Measurements from ENCODE around the gene FAM236B.
"Not testable (repeated sequence)": the region's sequence is repeated elsewhere in the genome, so short reads cannot be mapped to it uniquely, and the experiment has no call there.

FAM236B gene

DNA sequence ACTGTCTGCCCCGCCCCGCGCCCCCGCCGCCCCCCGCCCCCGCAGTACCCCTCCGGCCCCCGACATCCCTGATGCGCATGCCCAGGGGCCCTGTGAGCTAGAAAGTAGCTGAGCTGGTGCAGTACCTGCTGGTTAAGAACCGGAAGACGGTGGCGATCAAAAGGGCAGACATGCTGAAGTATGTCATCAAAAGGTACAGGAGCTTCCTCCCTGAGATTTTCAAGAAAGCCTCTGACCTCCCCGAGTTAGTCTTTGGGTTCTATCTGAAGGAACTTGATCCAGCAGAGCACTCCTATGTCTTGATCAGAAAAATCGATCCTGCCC is 5.0 kb downstream of the FAM236B start:
- not testable (repeated sequence) for H3K4me3 ChIP-seq (ENCODE audit: low read length); H3K79me2 ChIP-seq (ENCODE audit: control insufficient read depth, low read length); H3K27me3 ChIP-seq (ENCODE audit: control insufficient read depth, low read length); H3K36me3 ChIP-seq (ENCODE audit: control insufficient read depth, low read length); H4K20me1 ChIP-seq (ENCODE audit: control insufficient read depth, insufficient read depth, low read depth, low read length); H3K9me3 ChIP-seq (ENCODE audit: control insufficient read depth, insufficient read depth, low read length); H3K9me2 ChIP-seq (replicated peaks; ENCODE audit: control insufficient read depth, low read length); H3F3A ChIP-seq (ENCODE audit: control insufficient read depth, insufficient read depth); H3K4me2 ChIP-seq (ENCODE audit: low read length); H3K4me1 ChIP-seq (ENCODE audit: control insufficient read depth, low read length); H3K27ac ChIP-seq (ENCODE audit: low read depth, low read length)

DNA sequence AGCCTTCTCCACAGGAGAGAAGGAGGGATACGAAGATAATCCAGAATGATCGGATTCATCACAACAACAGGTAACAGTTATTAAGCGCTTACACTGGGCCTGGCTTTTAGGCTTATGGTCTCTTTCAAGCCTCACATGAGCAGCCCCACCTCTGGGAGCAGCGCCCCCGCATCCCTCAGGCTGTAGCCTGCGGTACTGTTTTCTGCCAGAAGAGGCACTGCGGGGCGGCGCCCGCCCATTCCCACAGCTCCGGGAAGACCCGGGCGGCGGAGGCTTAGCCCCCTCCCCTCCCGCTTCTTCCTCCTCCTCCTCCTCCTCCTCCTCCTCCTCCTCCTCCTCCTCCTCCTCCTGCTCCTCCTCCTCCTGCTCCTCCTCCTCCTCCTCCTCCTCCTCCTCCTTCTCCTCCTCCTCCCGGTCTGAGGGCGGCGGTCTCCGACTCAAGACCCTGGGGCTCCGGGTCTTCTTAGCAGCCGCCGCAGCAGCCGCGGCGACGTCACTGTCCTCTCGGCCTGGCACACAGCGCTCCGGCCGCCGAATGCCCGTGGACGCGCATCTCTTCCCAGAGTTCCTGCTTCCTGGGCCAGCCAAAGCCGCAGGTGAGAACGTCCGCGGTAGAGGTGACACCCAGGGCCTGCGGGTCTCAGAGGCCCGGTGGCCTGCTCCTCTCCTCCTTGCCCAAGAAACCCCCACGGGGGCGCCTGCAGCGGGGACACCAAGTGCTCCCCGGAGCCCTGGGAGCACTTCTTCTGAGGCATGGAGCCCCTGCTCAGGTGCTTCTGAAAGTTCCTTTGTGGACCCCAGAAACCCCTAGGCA is 5.6 kb downstream of the FAM236B start, which contains the start of gene DMRTC1B:
Gene DMRTC1B, plus strand, starts transcription at position 238 of the 814 bp plus-strand sequence. CDS start 68,246 bp downstream, outside the sequence.
- not testable (repeated sequence) for H3F3A ChIP-seq (ENCODE audit: control insufficient read depth, insufficient read depth); H3K27ac ChIP-seq (ENCODE audit: low read depth, low read length)

DNA sequence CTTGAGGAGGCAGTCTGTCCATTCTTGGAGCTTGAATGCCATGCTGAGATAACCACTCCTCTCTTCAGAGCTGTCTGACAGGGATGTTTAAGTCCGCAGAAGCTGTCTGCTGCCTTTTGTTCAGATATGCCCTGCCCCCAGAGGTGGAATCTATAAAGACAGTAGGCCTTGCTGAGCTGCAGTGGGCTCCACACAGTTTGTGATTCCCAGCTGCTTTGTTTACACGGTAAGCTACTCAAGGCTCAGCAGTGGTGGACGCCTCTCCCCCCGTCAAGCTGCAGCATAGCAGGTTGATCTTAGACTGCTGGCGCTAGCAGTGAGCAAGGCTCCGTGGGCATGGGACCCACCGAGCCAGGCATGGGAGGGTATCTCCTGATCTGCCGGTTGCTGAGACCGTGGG is 22.0 kb downstream of the FAM236B start:
- not testable (repeated sequence) for H3K4me1 ChIP-seq (ENCODE audit: control insufficient read depth, low read length); H3K79me2 ChIP-seq (ENCODE audit: control insufficient read depth, low read length); H3K9me2 ChIP-seq (replicated peaks; ENCODE audit: control insufficient read depth, low read length); H3K9me3 ChIP-seq (ENCODE audit: control insufficient read depth, insufficient read depth, low read length); H3K27me3 ChIP-seq (ENCODE audit: control insufficient read depth, low read length); H3K36me3 ChIP-seq (ENCODE audit: control insufficient read depth, low read length); H3K4me3 ChIP-seq (ENCODE audit: low read length); H3F3A ChIP-seq (ENCODE audit: control insufficient read depth, insufficient read depth); H4K20me1 ChIP-seq (ENCODE audit: control insufficient read depth, insufficient read depth, low read depth, low read length); H3K4me2 ChIP-seq (ENCODE audit: low read length); H3K27ac ChIP-seq (ENCODE audit: low read depth, low read length)

More for the DNA sequence above, 5.6 kb downstream of the FAM236B start, which contains the start of gene DMRTC1B:
- not testable (repeated sequence) for H3K4me2 ChIP-seq (ENCODE audit: low read length); H3K4me1 ChIP-seq (ENCODE audit: control insufficient read depth, low read length); H3K9me3 ChIP-seq (ENCODE audit: control insufficient read depth, insufficient read depth, low read length); H4K20me1 ChIP-seq (ENCODE audit: control insufficient read depth, insufficient read depth, low read depth, low read length); H3K9me2 ChIP-seq (replicated peaks; ENCODE audit: control insufficient read depth, low read length); H3K27me3 ChIP-seq (ENCODE audit: control insufficient read depth, low read length); H3K4me3 ChIP-seq (ENCODE audit: low read length); H3K79me2 ChIP-seq (ENCODE audit: control insufficient read depth, low read length); H3K36me3 ChIP-seq (ENCODE audit: control insufficient read depth, low read length)

DNA sequence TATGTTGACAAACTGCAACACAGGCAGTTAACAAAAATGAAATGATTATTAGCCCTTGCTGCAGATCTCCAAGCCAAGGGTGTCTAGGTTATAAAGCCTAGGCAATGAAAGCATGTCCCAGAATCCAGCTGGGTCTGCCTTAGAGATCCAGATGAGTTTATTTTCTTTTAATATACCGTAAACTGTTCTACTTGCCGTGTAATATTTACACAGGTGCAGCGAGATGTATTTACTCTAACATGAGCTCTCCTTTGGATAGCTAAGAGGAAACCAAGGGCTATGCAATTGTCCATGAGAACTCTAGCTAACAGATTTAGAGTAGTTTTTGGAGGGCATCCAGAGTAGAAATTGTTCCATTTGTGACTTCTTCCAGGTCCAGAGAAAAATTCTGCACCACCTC is 33.9 kb downstream of the FAM236B start:
- not testable (repeated sequence) for H3K9me3 ChIP-seq (ENCODE audit: control insufficient read depth, insufficient read depth, low read length); H3K79me2 ChIP-seq (ENCODE audit: control insufficient read depth, low read length); H3K27ac ChIP-seq (ENCODE audit: low read depth, low read length); H4K20me1 ChIP-seq (ENCODE audit: control insufficient read depth, insufficient read depth, low read depth, low read length); H3K9me2 ChIP-seq (replicated peaks; ENCODE audit: control insufficient read depth, low read length); H3K27me3 ChIP-seq (ENCODE audit: control insufficient read depth, low read length); H3K36me3 ChIP-seq (ENCODE audit: control insufficient read depth, low read length); H3K4me2 ChIP-seq (ENCODE audit: low read length); H3K4me3 ChIP-seq (ENCODE audit: low read length); H3K4me1 ChIP-seq (ENCODE audit: control insufficient read depth, low read length); H3F3A ChIP-seq (ENCODE audit: control insufficient read depth, insufficient read depth)

DNA sequence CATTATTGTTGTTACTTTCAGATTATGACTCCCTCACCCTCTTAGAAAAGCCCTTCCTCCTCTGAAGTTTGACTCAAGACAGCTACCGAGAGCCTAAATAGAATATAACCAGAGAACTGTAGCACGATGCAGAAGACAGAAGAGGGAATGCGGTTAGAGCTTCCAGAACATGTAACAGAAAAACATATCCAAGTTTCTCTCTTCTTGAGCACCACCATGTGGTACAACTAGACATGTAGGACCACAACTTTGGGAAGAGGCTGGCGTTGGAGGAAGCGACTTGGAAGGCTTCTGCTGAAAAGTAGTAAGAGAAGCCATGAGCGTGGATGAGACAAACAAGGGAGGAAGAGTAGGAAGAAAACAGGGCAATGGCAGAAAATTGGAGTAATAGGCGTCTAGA is 36.9 kb downstream of the FAM236B start:
- H3K79me2 ChIP-seq (ENCODE audit: control insufficient read depth, low read length) = not testable (repeated sequence)

DNA sequence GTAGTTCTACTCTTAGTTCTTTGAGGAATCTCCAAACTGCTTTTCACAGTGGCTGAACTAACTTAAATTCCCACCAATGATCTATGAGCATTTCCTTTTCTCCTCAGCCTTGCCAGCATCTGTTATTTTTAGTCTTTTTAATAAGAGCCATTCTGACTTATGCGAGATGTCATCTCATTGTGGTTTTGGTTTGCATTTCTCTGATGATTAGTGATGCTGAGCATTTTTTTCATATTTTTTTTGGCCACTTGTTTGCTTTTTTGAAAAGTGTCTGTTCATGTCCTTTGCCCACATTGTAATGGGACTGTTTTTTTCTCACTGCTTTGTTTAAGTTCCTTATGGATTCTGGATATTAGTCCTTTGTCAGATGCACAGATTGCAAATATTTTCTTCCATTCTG is 46.9 kb downstream of the FAM236B start:
- Histone ChIP-seq H3K9me2 (replicated peaks; ENCODE audit: control insufficient read depth, low read length) (no peaks in the 10 kb centered on the region), H3K9me3 (ENCODE audit: control insufficient read depth, insufficient read depth, low read length) (no peaks in the 10 kb centered on the region), H3F3A (ENCODE audit: control insufficient read depth, insufficient read depth) (no peaks in the 10 kb centered on the region), H3K27me3 (ENCODE audit: control insufficient read depth, low read length) (no peaks in the 10 kb centered on the region), H3K4me1 (ENCODE audit: control insufficient read depth, low read length) (no peaks in the 10 kb centered on the region), H3K36me3 (ENCODE audit: control insufficient read depth, low read length) (no peaks in the 10 kb centered on the region), H3K79me2 (ENCODE audit: control insufficient read depth, low read length) (no peaks in the 10 kb centered on the region), H4K20me1 (ENCODE audit: control insufficient read depth, insufficient read depth, low read depth, low read length) (no peaks in the 10 kb centered on the region), H3K27ac (ENCODE audit: low read depth, low read length) (no peak overlapping the region), H3K4me2 (ENCODE audit: low read length) (no peak overlapping the region), H3K4me3 (ENCODE audit: low read length) (no peak overlapping the region)
- TF ChIP-seq EZH2phosphoT487 (IDR thresholded peaks at IDR 0.05; ENCODE audit: borderline replicate concordance, low read length) = no peak
- TF ChIP-seq, protein P1, sequence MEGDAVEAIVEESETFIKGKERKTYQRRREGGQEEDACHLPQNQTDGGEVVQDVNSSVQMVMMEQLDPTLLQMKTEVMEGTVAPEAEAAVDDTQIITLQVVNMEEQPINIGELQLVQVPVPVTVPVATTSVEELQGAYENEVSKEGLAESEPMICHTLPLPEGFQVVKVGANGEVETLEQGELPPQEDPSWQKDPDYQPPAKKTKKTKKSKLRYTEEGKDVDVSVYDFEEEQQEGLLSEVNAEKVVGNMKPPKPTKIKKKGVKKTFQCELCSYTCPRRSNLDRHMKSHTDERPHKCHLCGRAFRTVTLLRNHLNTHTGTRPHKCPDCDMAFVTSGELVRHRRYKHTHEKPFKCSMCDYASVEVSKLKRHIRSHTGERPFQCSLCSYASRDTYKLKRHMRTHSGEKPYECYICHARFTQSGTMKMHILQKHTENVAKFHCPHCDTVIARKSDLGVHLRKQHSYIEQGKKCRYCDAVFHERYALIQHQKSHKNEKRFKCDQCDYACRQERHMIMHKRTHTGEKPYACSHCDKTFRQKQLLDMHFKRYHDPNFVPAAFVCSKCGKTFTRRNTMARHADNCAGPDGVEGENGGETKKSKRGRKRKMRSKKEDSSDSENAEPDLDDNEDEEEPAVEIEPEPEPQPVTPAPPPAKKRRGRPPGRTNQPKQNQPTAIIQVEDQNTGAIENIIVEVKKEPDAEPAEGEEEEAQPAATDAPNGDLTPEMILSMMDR (IDR thresholded peaks at IDR 0.05; ENCODE audit: low read depth, low read length, poor library complexity, severe bottlenecking) = no peak

More for the DNA sequence above, 36.9 kb downstream of the FAM236B start:
- not testable (repeated sequence) for H3K4me2 ChIP-seq (ENCODE audit: low read length); H3K4me1 ChIP-seq (ENCODE audit: control insufficient read depth, low read length); H3F3A ChIP-seq (ENCODE audit: control insufficient read depth, insufficient read depth); H3K9me2 ChIP-seq (replicated peaks; ENCODE audit: control insufficient read depth, low read length); H3K9me3 ChIP-seq (ENCODE audit: control insufficient read depth, insufficient read depth, low read length); H3K36me3 ChIP-seq (ENCODE audit: control insufficient read depth, low read length); H3K27me3 ChIP-seq (ENCODE audit: control insufficient read depth, low read length); H4K20me1 ChIP-seq (ENCODE audit: control insufficient read depth, insufficient read depth, low read depth, low read length); H3K27ac ChIP-seq (ENCODE audit: low read depth, low read length); H3K4me3 ChIP-seq (ENCODE audit: low read length)

DNA sequence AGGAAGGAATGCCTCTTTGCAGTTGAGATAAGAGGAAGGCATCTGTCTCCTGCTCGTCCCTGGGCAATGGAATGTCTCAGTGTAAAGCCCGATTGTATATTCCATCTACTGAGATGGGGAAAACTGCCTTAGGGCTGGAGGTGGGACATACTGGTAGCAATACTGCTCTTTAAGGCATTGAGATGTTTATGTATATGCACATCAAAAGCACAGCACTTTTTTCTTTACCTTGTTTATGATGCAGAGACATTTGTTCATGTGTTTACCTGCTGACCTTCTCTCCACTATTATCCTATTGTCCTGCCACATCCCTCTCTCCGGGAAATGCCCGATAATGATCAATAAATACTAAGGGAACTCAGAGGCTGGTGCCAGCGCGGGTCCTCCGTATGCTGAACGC is 48.8 kb downstream of the FAM236B start:
- H3K79me2 ChIP-seq (ENCODE audit: control insufficient read depth, low read length); H3F3A ChIP-seq (ENCODE audit: control insufficient read depth, insufficient read depth); H3K36me3 ChIP-seq (ENCODE audit: control insufficient read depth, low read length); H3K4me2 ChIP-seq (ENCODE audit: low read length); H3K27me3 ChIP-seq (ENCODE audit: control insufficient read depth, low read length); H3K9me3 ChIP-seq (ENCODE audit: control insufficient read depth, insufficient read depth, low read length); H3K4me1 ChIP-seq (ENCODE audit: control insufficient read depth, low read length); H3K9me2 ChIP-seq (replicated peaks; ENCODE audit: control insufficient read depth, low read length); H4K20me1 ChIP-seq (ENCODE audit: control insufficient read depth, insufficient read depth, low read depth, low read length); H3K4me3 ChIP-seq (ENCODE audit: low read length); H3K27ac ChIP-seq (ENCODE audit: low read depth, low read length): not testable (repeated sequence)
